Neural crest cell (in vitro differentiated cells): ENCODE measurements around the gene RYR3. TPM values are rescaled to one million over a fixed set of nuclear protein-coding genes. Genes with fewer than 3 reads are reported as not detected.

Experiments
- DNase-seq: peaks from one replicate; pipeline ENCODE4 v3.0.0; 2021; ENCODE audit warnings: low read depth, mixed read lengths, low spot score
- H3K27ac Mint-ChIP-seq: one replicate; pipeline ENCODE4 v1.8.0; 2021; ENCODE audit warnings: mild to moderate bottlenecking, mixed read lengths; ENCODE audit not compliant: unreplicated experiment
- H3K27me3 Mint-ChIP-seq: 2 replicates; pipeline ENCODE4 v1.8.0; 2021; ENCODE audit warnings: low read depth, mild to moderate bottlenecking, mixed read lengths
- H3K36me3 Mint-ChIP-seq: 2 replicates; pipeline ENCODE4 v1.8.0; 2021; ENCODE audit warnings: low read depth, mild to moderate bottlenecking, mixed read lengths
- H3K4me1 Mint-ChIP-seq: 2 replicates; pipeline ENCODE4 v1.8.0; 2021; ENCODE audit warnings: mixed read lengths
- H3K4me3 Mint-ChIP-seq: one replicate; pipeline ENCODE4 v1.8.0; 2021; ENCODE audit warnings: mild to moderate bottlenecking, mixed read lengths
- H3K9me3 Mint-ChIP-seq: 2 replicates; pipeline ENCODE4 v1.8.0; 2021; ENCODE audit warnings: mixed read lengths
- CTCF ChIP-seq: fragments of 200-600 bp; sonication (generic); conservative IDR thresholded peaks from 2 replicates; pipeline ENCODE4 v1.5.0; 2021; ENCODE audit warnings: antibody characterized with exemption, mild to moderate bottlenecking
- total RNA-seq: library from RNA; stranded (reverse); gene quantifications from 2 replicates; pipeline ENCODE4 v1.2.1, GENCODE V29; 2021

Gene RYR3
- total RNA-seq, 1 donor from 2014 or later = 2.2 TPM

GRCh38 chr15:33699691-33700447, 389.1 kb downstream of the RYR3 start:
- H3K4me1 Mint-ChIP-seq = peaks cover 6% of the 10 kb centered on the region
- H3K27ac Mint-ChIP-seq = no peak overlapping the region
- TF ChIP-seq CTCF = peak; percentile 42
- H3K27me3 Mint-ChIP-seq = peaks cover 2% of the 10 kb centered on the region
- DNase-seq = no peak
- H3K4me3 Mint-ChIP-seq = no peak overlapping the region
- no peaks in the 10 kb centered on the region for H3K9me3 Mint-ChIP-seq
- no peaks in the 10 kb centered on the region for H3K36me3 Mint-ChIP-seq

GRCh38 chr15:33700695-33701303, 390.0 kb downstream of the RYR3 start:
- H3K4me1 Mint-ChIP-seq = peaks cover 6% of the 10 kb centered on the region

GRCh38 chr15:33701304-33701696, 390.5 kb downstream of the RYR3 start:
- H3K27me3 Mint-ChIP-seq = peaks cover 2% of the 10 kb centered on the region
- DNase-seq = no peak
- H3K9me3 Mint-ChIP-seq = no peaks in the 10 kb centered on the region
- H3K27ac Mint-ChIP-seq = no peak overlapping the region
- H3K4me1 Mint-ChIP-seq = peaks cover 9% of the 10 kb centered on the region
- no peak overlapping the region for H3K4me3 Mint-ChIP-seq
- TF ChIP-seq CTCF = no peak
- no peaks in the 10 kb centered on the region for H3K36me3 Mint-ChIP-seq

More at GRCh38 chr15:33700695-33701303, 390.0 kb downstream of the RYR3 start:
- H3K27me3 Mint-ChIP-seq = peaks cover 2% of the 10 kb centered on the region
- no peaks in the 10 kb centered on the region for H3K9me3 Mint-ChIP-seq
- TF ChIP-seq CTCF = peak; percentile 92
- no peak overlapping the region for H3K27ac Mint-ChIP-seq
- H3K4me3 Mint-ChIP-seq = no peak overlapping the region
- peak; percentile 75 for DNase-seq
- H3K36me3 Mint-ChIP-seq = no peaks in the 10 kb centered on the region

- H3K36me3 Mint-ChIP-seq = peaks cover 4% of the 10 kb centered on the region
- H3K27me3 Mint-ChIP-seq = no peaks in the 10 kb centered on the region
- no peak overlapping the region for H3K4me3 Mint-ChIP-seq
- DNase-seq = no peak
- peaks cover 4% of the 10 kb centered on the region for H3K4me1 Mint-ChIP-seq
- no peak for TF ChIP-seq CTCF
- no peak overlapping the region for H3K27ac Mint-ChIP-seq
- H3K9me3 Mint-ChIP-seq = peaks cover 9% of the 10 kb centered on the region
Measured at GRCh38 chr15:33706173-33706572, 395.4 kb downstream of the RYR3 start.

GRCh38 chr15:33710748-33711147, 400.0 kb downstream of the RYR3 start:
- TF ChIP-seq CTCF = no peak
- Mint-ChIP-seq H3K27ac (no peak overlapping the region), H3K4me1 (peaks cover 4% of the 10 kb centered on the region), H3K4me3 (no peak overlapping the region), H3K9me3 (peaks cover 18% of the 10 kb centered on the region), H3K36me3 (peaks cover 9% of the 10 kb centered on the region), H3K27me3 (no peaks in the 10 kb centered on the region)
- DNase-seq = no peak
